ENCODE data around the gene RPRD2. TPM values are rescaled to one million over a fixed set of nuclear protein-coding genes. Genes with fewer than 3 reads are reported as not detected.

The RPRD2 gene
- total and polyA plus RNA-seq, 12 donors: 7.3 to 44.5 (median 23.5) TPM

DNA sequence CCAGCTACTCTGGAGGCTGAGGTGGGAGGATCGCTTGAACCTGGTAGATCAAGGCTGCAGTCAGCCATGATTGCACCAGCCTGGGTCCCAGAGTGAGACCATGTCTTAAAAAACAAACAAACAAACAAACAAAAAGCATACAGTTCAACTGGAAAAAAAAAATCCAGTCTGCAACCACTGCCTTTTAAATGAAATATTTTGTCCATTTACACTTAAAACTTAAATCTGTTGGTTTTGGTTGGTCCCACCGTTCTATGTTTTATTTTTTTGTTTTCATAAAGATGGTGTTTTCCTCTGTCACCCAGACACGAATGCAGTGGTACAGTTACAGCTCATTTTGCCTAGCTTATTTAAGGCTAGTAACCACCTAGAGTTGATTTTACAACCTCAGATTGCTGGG, 161.4 kb downstream of the RPRD2 start:
- WGBS, 4 donors: 82 to 93% (median 85%) methylated on average over 3 of the region's 3 CpGs
- intact Hi-C loops (cut with DNase I): no loop called here

More for the DNA sequence above, 161.4 kb downstream of the RPRD2 start:
- no peak overlapping the region for H3K27ac ChIP-seq
- no peaks in the 10 kb centered on the region for H3K9me3 ChIP-seq (replicated peaks in 1 of 3)
- TF ChIP-seq, protein P1, sequence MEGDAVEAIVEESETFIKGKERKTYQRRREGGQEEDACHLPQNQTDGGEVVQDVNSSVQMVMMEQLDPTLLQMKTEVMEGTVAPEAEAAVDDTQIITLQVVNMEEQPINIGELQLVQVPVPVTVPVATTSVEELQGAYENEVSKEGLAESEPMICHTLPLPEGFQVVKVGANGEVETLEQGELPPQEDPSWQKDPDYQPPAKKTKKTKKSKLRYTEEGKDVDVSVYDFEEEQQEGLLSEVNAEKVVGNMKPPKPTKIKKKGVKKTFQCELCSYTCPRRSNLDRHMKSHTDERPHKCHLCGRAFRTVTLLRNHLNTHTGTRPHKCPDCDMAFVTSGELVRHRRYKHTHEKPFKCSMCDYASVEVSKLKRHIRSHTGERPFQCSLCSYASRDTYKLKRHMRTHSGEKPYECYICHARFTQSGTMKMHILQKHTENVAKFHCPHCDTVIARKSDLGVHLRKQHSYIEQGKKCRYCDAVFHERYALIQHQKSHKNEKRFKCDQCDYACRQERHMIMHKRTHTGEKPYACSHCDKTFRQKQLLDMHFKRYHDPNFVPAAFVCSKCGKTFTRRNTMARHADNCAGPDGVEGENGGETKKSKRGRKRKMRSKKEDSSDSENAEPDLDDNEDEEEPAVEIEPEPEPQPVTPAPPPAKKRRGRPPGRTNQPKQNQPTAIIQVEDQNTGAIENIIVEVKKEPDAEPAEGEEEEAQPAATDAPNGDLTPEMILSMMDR (IDR thresholded peaks at IDR 0.05): no peak
- TF ChIP-seq POLR2A (IDR thresholded peaks at IDR 0.05): no peak
- H3K36me3 ChIP-seq (replicated peaks in 1 of 2): no peaks in the 10 kb centered on the region
- no peak overlapping the region for H3K4me3 ChIP-seq
- no peaks in the 10 kb centered on the region for H3K4me1 ChIP-seq (replicated peaks in 1 of 2)
- no peaks in the 10 kb centered on the region for H3K27me3 ChIP-seq
- DNase-seq: no peak

Small RNAs within 50 kb of the gene (microRNA-seq; reads per million reads assigned to microRNA genes)
- gene MIR6878: 0 reads per million in 3 donors

Other genes starting within 250 kb of the RPRD2 start
- 100 to 1,000 TPM in 1 of 9 donors, 10 to 100 TPM in 8; 36.2 to 109 (median 77.9) TPM for gene PLEKHO1, start 214.2 kb upstream of the RPRD2 start, total RNA-seq
- 100 to 1,000 TPM in 2 of 3 donors, 10 to 100 TPM in 1; 47.3 to 298 (median 227) TPM for gene PLEKHO1, start 214.2 kb upstream of the RPRD2 start, polyA plus RNA-seq
- 10 to 100 TPM; 13.2 to 48.2 (median 23.0) TPM for gene ANP32E, start 128.0 kb upstream of the RPRD2 start, total RNA-seq
- 10 to 100 TPM; 35.8 to 81.9 (median 50.3) TPM for gene ANP32E, start 128.0 kb upstream of the RPRD2 start, polyA plus RNA-seq
- 1 to 10 TPM in 1 of 9 donors, under 1 TPM in 4, not detected in 4; 0.32 to 1.1 (median 0.69) TPM for gene CA14, start 106.4 kb upstream of the RPRD2 start, total RNA-seq
- under 1 TPM in 1 of 3 donors, not detected in 2; 0.51 TPM for gene CA14, start 106.4 kb upstream of the RPRD2 start, polyA plus RNA-seq
- 100 to 1,000 TPM; 102 to 179 (median 129) TPM for gene APH1A, start 95.1 kb upstream of the RPRD2 start, total RNA-seq
- 10 to 100 TPM; 59.4 to 96.6 (median 88.2) TPM for gene APH1A, start 95.1 kb upstream of the RPRD2 start, polyA plus RNA-seq
- gene C1orf54, start 91.4 kb upstream of the RPRD2 start, total RNA-seq: 10 to 100 TPM in 2 of 9 donors, 1 to 10 TPM in 6, under 1 TPM in 1; 0.54 to 12.8 (median 8.6) TPM
- gene C1orf54, start 91.4 kb upstream of the RPRD2 start, polyA plus RNA-seq: 10 to 100 TPM in 2 of 3 donors, 1 to 10 TPM in 1; 7.8 to 30.8 (median 26.1) TPM
- 10 to 100 TPM in 3 of 9 donors, 1 to 10 TPM in 6; 4.4 to 11.8 (median 8.9) TPM for gene CIART, start 81.6 kb upstream of the RPRD2 start, total RNA-seq
- 10 to 100 TPM in 2 of 3 donors, 1 to 10 TPM in 1; 8.9 to 24.6 (median 19.2) TPM for gene CIART, start 81.6 kb upstream of the RPRD2 start, polyA plus RNA-seq
- gene MRPS21, start 70.3 kb upstream of the RPRD2 start, total RNA-seq: 100 to 1,000 TPM in 1 of 9 donors, 10 to 100 TPM in 8; 28.9 to 105 (median 86.8) TPM
- 100 to 1,000 TPM; 112 to 367 (median 296) TPM for gene MRPS21, start 70.3 kb upstream of the RPRD2 start, polyA plus RNA-seq
- 10 to 100 TPM; 16.8 to 69.0 (median 38.1) TPM for gene PRPF3, start 42.6 kb upstream of the RPRD2 start, total RNA-seq
- 100 to 1,000 TPM in 2 of 3 donors, 10 to 100 TPM in 1; 51.5 to 107 (median 103) TPM for gene PRPF3, start 42.6 kb upstream of the RPRD2 start, polyA plus RNA-seq
- gene TARS2, start 123.3 kb downstream of the RPRD2 start, total RNA-seq: 10 to 100 TPM; 21.6 to 87.4 (median 31.6) TPM
- 10 to 100 TPM; 24.9 to 28.8 (median 28.2) TPM for gene TARS2, start 123.3 kb downstream of the RPRD2 start, polyA plus RNA-seq
- 10 to 100 TPM in 8 of 9 donors, 1 to 10 TPM in 1; 5.4 to 63.0 (median 19.8) TPM for gene ECM1, start 144.0 kb downstream of the RPRD2 start, total RNA-seq
- gene ECM1, start 144.0 kb downstream of the RPRD2 start, polyA plus RNA-seq: 10 to 100 TPM; 22.2 to 54.4 (median 44.4) TPM
- gene FALEC, start 151.6 kb downstream of the RPRD2 start, total RNA-seq: under 1 TPM in 2 of 9 donors, not detected in 7; 0.50 to 0.61 TPM
- under 1 TPM in 1 of 3 donors, not detected in 2; 0.40 TPM for gene FALEC, start 151.6 kb downstream of the RPRD2 start, polyA plus RNA-seq
- gene ADAMTSL4, start 185.3 kb downstream of the RPRD2 start, total RNA-seq: 10 to 100 TPM in 4 of 9 donors, 1 to 10 TPM in 5; 2.4 to 34.4 (median 6.0) TPM
- gene ADAMTSL4, start 185.3 kb downstream of the RPRD2 start, polyA plus RNA-seq: 10 to 100 TPM in 2 of 3 donors, 1 to 10 TPM in 1; 1.7 to 31.4 (median 31.1) TPM
- gene MCL1, start 215.5 kb downstream of the RPRD2 start, total RNA-seq: 100 to 1,000 TPM; 101 to 299 (median 199) TPM
- gene MCL1, start 215.5 kb downstream of the RPRD2 start, polyA plus RNA-seq: 100 to 1,000 TPM in 1 of 3 donors, 10 to 100 TPM in 2; 57.4 to 187 (median 90.5) TPM